Body of pancreas (tissue), 4 donors: ENCODE measurements around the gene C22orf39.

Source experiments
- POLR2A ChIP-seq, 3 donors: fragments of 450-650 bp; IDR thresholded peaks; one replicate each; pipeline ENCODE4 v1.6.1; 2016; ENCODE audit warnings: antibody characterized with exemption in 3 of 3, mild to moderate bottlenecking in 2 of 3
- TF ChIP-seq, protein P1 (sequence below), 7 experiments: fragments of 450-650 bp in 4 of 7; fragments of 200-600 bp in 3 of 7; sonication (generic) in 3 of 7; IDR thresholded peaks; one replicate each; pipeline ENCODE4 v1.5.1; 2016 to 2019; ENCODE audit warnings: antibody characterized with exemption in 7 of 7

DNA sequence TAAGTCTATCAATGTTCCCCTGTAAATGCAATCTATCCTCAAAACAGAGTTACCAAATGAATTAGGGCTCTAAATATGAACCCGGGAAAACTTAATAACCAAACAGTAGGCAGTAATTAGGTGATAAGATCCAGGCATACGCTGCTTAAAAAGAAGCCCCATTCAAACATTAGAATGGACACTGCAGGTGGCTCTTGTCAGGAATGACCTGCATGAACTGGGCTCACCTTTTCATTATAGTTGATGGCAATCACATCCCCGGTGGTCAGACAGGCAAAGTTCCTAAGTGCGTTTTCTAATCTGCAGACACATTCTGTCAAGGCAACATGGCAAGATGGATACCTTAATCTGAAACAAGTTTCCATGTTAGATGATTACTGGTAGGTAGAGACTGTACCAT lies 17.5 kb upstream of the C22orf39 start:
- TF ChIP-seq, protein P1, sequence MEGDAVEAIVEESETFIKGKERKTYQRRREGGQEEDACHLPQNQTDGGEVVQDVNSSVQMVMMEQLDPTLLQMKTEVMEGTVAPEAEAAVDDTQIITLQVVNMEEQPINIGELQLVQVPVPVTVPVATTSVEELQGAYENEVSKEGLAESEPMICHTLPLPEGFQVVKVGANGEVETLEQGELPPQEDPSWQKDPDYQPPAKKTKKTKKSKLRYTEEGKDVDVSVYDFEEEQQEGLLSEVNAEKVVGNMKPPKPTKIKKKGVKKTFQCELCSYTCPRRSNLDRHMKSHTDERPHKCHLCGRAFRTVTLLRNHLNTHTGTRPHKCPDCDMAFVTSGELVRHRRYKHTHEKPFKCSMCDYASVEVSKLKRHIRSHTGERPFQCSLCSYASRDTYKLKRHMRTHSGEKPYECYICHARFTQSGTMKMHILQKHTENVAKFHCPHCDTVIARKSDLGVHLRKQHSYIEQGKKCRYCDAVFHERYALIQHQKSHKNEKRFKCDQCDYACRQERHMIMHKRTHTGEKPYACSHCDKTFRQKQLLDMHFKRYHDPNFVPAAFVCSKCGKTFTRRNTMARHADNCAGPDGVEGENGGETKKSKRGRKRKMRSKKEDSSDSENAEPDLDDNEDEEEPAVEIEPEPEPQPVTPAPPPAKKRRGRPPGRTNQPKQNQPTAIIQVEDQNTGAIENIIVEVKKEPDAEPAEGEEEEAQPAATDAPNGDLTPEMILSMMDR (IDR thresholded peaks at IDR 0.05), result no peak
- no peak for TF ChIP-seq POLR2A (IDR thresholded peaks at IDR 0.05)
